ENCODE measurements around the gene ATP6V0D1. TPM values are rescaled to one million over a fixed set of nuclear protein-coding genes. Genes with fewer than 3 reads are reported as not detected.

Gene ATP6V0D1
- total RNA-seq, 1 experiment from 2014 or later = 43.0 TPM

GRCh38 chr16:67417333-67418061, 63.5 kb downstream of the ATP6V0D1 start:
- no peak overlapping the region for H4K5ac ChIP-seq (ENCODE audit: insufficient read length, low read depth, low read length)
- WGBS (ENCODE audit: extremely low coverage, insufficient read length, low lambda C conversion rate) = no CpG with 5 or more reads among the region's 2 CpGs
- H2AK5ac ChIP-seq (ENCODE audit: insufficient read length, low read length) = no peak overlapping the region
- no peak overlapping the region for H3K4ac ChIP-seq (ENCODE audit: low read depth, low read length)
- H3K36me3 Mint-ChIP-seq (ENCODE audit: insufficient read depth in 1 of 3, low read depth in 3 of 3) = peaks cover 0 to 4% (median 2%) of the 10 kb centered on the region in 3 experiments; a peak in 2 of 7 replicates
- peaks cover 6% of the 10 kb centered on the region for H3K27me3 Mint-ChIP-seq (ENCODE audit: low read depth)
- DNase-seq = no peak
- H3K27ac Mint-ChIP-seq = peak overlapping the region in 1 of 3 experiments; percentile 16; a peak in 1 of 7 replicates
- H3K4me3 Mint-ChIP-seq = peak overlapping the region in 1 of 2 experiments; percentile 3; a peak in 1 of 5 replicates
- H3K14ac ChIP-seq (ENCODE audit: insufficient read depth, low read length) = no peak overlapping the region
- H2BK15ac ChIP-seq (ENCODE audit: low read depth, low read length) = no peak overlapping the region
- H2BK20ac ChIP-seq (ENCODE audit: low read depth, low read length, poor library complexity, severe bottlenecking) = no peak overlapping the region
- no peak overlapping the region for H3K4me2 ChIP-seq (ENCODE audit: insufficient read depth, insufficient read length, low read length)
- no peak overlapping the region for H3K18ac ChIP-seq (ENCODE audit: insufficient read length, low read depth, low read length)
- no peak overlapping the region for H2BK120ac ChIP-seq (ENCODE audit: low read depth, low read length, poor library complexity, severe bottlenecking)
- no peaks in the 10 kb centered on the region for H3K9me3 ChIP-seq (ENCODE audit: control insufficient read depth, low read depth, low read length)
- no peaks in the 10 kb centered on the region; the same call in 1 of the 2 replicates for H3K27me3 ChIP-seq (ENCODE audit: insufficient read depth, low read length)
- H3K23me2 ChIP-seq (ENCODE audit: insufficient read length, low read depth, low read length, poor library complexity, severe bottlenecking) = peaks cover 11% of the 10 kb centered on the region
- H2BK5ac ChIP-seq (ENCODE audit: insufficient read length, low read length) = no peak overlapping the region
- H3K79me2 ChIP-seq (ENCODE audit: insufficient read depth, low read length) = no peaks in the 10 kb centered on the region
- H3K23ac ChIP-seq (ENCODE audit: insufficient read length, low read depth, low read length) = no peak overlapping the region
- no peak overlapping the region for H3T11ph ChIP-seq (ENCODE audit: low read length)
- H2BK12ac ChIP-seq (ENCODE audit: insufficient read length, low read depth, low read length) = no peak overlapping the region
- H3K9me3 Mint-ChIP-seq = peaks cover 2 to 5% of the 10 kb centered on the region in 2 experiments; a peak in 3 of 5 replicates
- H3K56ac ChIP-seq (ENCODE audit: insufficient read length, low read depth, low read length) = no peak overlapping the region
- H3K79me1 ChIP-seq (ENCODE audit: insufficient read depth, low read depth, low read length, poor library complexity, severe bottlenecking) = no peaks in the 10 kb centered on the region
- peaks cover 31 to 34% of the 10 kb centered on the region in 2 experiments for H3K4me1 Mint-ChIP-seq
- H4K91ac ChIP-seq (ENCODE audit: insufficient read length, low read depth, low read length) = no peak overlapping the region
- no peaks in the 10 kb centered on the region for H4K20me1 ChIP-seq (ENCODE audit: control insufficient read depth, insufficient read depth, insufficient read length)
- no peak for TF ChIP-seq CTCF (conservative IDR thresholded peaks at IDR 0.05)
- H3K27ac ChIP-seq (ENCODE audit: insufficient read length, low read depth, low read length) = no peak overlapping the region
- H2AFZ ChIP-seq (ENCODE audit: low read length) = no peak overlapping the region
- H4K8ac ChIP-seq (replicated peaks; ENCODE audit: insufficient read length, low read depth, low read length) = no peak overlapping the region
- H3K4me1 ChIP-seq (ENCODE audit: insufficient read depth, low read length) = peaks cover 14% of the 10 kb centered on the region; the same call in 1 of the 2 replicates
- no peak overlapping the region for H3K9ac ChIP-seq (ENCODE audit: extremely low read depth, insufficient read length, low read length)

Measured in H9 (cell line).